HG02973 (cell line): ENCODE results near the gene TRIM74.
A peak's percentile ranks its signal among the peaks of the same experiment; 100 is the strongest.
"Not testable (repeated sequence)": the region's sequence is repeated elsewhere in the genome, so short reads cannot be mapped to it uniquely, and the experiment has no call there.

Experiments
- ATAC-seq: cut with Tn5 transposase; IDR thresholded peaks from one replicate; pipeline ENCODE4 v1.9.1; 2021; ENCODE audit warnings: moderate library complexity; ENCODE audit not compliant: unreplicated experiment

Gene TRIM74

GRCh38 chr7:72960029-72960428, 9.2 kb downstream of the TRIM74 start:
- ATAC-seq = not testable (repeated sequence)

DNA sequence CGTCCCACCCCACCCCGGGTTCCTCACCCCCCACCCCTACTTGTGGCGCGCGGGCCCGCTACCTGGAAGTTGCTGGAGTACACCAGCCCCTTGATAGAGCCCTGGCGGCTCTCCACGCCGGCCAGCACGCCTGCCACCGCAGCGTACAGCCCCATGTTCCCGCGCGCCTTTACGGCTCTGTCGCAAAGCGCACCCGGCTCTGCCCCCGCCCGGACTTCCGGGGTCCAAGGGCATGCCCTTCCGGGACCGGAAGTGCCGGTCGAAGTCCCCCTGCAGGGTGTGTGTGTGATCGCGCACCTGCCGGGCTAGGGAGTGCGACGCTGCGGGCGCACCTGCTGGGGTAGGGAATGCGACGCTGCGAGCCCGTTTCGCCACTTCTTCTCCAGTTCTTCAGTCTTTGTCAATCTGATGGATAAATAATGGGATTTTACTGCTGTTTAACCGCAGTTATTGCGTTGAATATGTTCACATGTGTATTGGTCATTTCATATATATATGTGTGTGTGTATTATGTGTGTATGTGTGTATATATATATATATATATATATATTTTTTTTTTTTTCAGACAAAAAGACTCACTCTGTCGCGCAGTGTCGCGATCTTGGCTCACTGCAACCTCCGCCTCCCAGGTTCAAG, 14.6 kb downstream of the TRIM74 start:
- peak; percentile 83 for ATAC-seq

- peak; percentile 50 for ATAC-seq
Measured at GRCh38 chr7:72953901-72954562, 15.2 kb downstream of the TRIM74 start.

- ATAC-seq = not testable (repeated sequence)
Measured at GRCh38 chr7:72950432-72950831, 18.8 kb downstream of the TRIM74 start.

- ATAC-seq = not testable (repeated sequence)
Measured at GRCh38 chr7:72949686-72950085, 19.6 kb downstream of the TRIM74 start.

- ATAC-seq = not testable (repeated sequence)
Measured at GRCh38 chr7:72949276-72949675, 20.0 kb downstream of the TRIM74 start.

- not testable (repeated sequence) for ATAC-seq
Measured at GRCh38 chr7:72948714-72949113, 20.6 kb downstream of the TRIM74 start.

DNA sequence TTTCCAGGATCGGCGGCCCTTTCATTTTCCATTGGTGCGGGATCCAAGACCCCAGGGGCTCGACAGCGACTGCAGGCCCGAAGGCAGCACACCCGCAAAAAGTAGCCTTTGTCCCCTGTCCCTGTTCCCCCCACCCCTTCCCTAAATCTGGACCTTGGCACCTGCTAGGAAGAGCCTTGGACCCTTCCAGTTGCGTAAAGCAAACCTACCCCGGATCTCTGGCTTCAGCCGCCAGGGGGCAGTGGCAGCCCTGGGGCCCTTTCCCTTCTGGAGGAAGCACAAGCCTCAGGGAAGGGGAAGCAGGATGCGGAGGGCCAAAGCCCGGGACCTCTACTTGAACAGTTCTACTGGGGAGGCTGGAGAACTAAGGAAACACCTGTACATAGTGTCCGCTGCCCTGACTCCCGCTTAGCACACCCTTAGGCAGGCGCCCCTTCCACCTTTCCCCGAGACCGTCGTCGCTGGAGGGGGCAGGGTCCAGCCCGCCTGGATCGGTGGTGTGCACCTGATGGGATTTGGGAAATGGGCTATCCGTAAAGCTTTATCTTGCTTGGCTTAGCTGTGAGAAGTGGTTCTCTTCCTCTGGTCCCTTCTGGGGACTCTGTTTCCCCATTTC, 23.0 kb downstream of the TRIM74 start:
- ATAC-seq = not testable (repeated sequence)

- not testable (repeated sequence) for ATAC-seq
Measured at GRCh38 chr7:72945597-72945996, 23.7 kb downstream of the TRIM74 start.

GRCh38 chr7:72944937-72945336, 24.3 kb downstream of the TRIM74 start:
- ATAC-seq = not testable (repeated sequence)

- ATAC-seq = not testable (repeated sequence)
Measured at GRCh38 chr7:72942956-72943355, 26.3 kb downstream of the TRIM74 start.

- ATAC-seq = not testable (repeated sequence)
Measured at GRCh38 chr7:72942022-72942705, 27.1 kb downstream of the TRIM74 start.

- not testable (repeated sequence) for ATAC-seq
Measured at GRCh38 chr7:72928216-72928615, 41.0 kb downstream of the TRIM74 start.

DNA sequence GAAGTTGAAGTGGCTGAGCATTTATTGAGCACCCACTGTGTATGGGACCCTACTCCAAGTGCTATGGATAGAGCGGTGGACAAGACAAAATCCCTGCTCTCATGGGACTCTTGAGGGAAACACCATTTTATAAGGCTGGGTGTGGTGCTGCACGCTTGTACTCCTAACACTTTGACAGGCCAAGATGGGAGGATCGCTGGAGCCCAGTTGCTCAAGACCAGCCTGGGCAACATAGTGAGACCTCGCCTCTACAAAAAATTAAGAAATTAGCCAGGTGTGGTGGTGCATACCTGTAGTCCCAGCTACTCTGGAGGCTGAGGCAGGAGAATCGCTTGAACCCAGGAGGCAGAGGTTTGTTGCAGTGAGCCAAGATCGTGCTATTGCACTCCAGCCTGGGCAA, 41.5 kb downstream of the TRIM74 start:
- not testable (repeated sequence) for ATAC-seq

DNA sequence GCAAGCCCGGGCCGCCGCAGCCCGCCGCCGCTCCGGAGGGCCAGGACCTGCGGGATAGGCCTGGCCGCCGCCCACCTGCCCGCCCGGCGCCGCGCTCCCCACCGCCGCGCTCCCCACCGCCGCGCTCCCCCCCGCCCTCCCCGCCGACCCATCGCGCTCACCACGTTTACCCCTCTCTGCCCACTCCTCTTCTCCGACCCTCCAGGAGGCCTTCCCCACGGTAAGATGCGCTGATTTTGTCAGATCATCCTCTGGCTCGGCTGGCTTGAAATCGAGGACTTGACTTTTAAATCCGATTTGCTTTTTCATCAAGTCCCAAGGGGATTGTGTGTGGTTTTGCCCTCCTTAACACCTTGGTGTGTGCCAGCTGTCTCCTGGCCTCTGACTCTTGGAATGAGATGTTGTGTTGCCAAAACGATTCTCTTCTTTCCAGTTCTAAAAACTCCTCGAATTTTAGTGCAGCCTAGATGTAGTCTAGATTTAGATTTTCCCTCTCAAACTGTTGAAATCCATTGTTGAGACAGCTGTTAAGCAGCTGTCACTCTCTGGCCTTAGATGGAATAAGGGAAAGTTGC, 43.6 kb downstream of the TRIM74 start:
- ATAC-seq = no peak

DNA sequence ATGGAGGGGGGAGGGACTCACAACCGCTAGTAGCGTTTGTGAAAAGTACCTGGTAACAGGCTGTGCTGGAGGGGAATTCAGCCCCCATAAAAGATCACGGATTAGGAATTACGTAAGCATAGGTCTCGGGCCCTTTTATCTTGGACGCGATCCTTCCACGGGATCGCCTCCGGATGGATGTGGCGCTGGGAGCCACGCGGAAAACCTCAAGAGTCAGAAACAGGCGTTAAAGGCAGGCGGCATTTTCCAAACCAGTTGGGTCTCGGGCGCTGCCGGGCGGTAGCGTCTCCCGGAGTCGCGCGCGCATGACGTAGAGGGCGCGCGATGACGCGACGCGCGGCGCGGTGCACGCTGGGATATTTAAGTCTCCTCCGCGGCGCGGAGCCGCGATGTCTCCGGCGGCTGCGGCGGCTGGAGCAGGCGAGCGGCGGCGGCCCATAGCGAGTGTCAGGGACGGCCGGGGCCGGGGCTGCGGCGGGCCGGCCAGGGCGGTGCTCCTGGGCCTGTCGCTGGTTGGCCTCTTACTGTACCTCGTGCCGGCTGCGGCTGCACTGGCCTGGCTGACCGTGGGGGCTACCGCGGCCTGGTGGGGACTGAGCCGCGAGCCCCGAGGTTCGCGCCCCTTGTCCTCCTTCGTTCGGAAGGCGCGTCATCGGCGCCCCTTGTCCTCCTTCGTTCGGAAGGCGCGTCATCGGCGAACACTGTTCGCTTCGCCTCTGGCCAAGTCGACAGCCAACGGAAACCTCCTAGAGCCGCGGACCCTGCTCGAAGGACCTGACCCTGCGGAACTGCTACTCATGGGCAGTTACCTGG, 44.3 kb downstream of the TRIM74 start, which contains the start of gene POM121:
POM121 (plus strand) TSS at position 363 of the 813 bp plus-strand sequence; CDS start at position 390, 27 bp downstream.
- peak; percentile 84 for ATAC-seq

- peak; percentile 4 for ATAC-seq
Measured at GRCh38 chr7:72924386-72924732, 44.9 kb downstream of the TRIM74 start.

GRCh38 chr7:72919256-72919775, 50.0 kb downstream of the TRIM74 start:
- no peak for ATAC-seq

DNA sequence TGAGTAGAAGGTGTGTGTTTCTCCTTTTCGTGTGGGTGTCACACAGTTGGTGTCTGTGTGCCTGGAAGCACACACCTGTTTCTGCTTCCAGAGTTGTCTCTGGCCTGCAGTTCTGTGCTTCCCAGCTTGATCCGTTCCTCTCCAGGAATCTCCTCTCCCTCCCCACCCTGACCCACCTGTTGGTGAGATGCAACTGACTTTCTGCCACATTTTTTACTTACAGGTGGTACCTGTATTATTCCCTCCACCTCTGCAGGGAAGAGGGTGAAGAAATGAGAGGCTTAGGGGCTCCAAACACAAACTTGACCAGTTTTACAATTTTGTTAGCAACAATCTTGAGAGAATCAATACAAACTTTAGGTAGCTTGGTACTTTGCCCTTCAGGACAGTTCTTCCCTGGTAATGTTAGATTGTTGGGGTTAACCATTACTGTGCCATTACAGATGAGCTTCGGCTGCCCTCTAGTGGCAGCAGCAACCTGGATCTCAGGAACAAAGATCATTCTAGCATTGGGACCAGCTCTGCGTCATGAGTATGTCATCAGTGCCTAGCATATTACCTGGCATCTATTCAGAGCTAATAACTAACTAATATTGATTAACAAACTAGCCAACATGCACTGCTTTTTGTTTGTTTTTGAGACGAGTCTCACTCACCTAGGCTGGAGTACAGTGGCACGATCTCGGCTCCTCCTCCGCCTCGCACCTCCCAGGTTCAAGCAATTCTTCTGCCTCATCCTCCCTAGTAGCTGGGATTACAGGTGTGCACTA, 54.3 kb downstream of the TRIM74 start:
- peak; percentile 81 for ATAC-seq
